ENCODE results near the gene USP13.
"Not testable (repeated sequence)": the region's sequence is repeated elsewhere in the genome, so short reads cannot be mapped to it uniquely, and the experiment has no call there.

The USP13 gene

DNA sequence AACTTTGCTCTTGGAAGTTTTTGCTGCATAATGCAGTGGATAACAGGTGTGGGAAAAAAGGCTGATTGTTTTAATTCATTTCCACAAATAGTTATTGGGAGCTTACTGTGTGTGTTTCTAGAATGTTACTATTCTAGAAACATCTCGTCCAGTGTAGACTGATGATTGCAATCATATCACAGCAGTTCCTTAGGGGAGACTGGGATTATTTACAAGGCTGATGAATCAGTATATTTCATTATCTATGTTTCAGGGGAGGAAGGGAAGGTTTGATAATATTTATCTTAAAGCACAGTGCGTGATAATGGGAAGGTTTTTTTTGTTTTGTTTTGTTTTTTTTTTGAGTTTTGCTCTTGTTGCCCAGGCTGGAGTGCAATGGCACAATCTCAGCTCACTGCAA lies 2.4 kb downstream of the USP13 start:
- DNase-seq, result no peak

DNA sequence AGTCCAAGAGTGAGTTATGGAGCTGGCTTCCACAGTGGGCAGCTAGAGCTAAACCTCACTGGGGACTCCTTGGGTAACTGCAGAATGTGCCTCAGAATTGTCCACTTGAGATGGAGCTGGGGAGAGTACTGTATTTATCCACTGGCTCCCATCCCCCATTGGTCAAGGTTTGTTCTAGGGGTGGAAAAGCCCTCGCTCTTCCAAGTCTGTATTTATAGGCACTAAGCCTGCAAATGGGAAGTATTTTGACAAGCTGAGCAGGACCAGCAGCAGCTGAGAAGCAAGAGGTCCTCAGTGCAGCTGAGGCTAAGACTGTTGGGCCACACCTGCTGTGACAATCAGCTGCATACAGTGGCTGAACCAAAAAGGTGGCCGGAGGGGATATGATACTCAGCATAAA lies 5.8 kb downstream of the USP13 start:
- no peak for DNase-seq

DNA sequence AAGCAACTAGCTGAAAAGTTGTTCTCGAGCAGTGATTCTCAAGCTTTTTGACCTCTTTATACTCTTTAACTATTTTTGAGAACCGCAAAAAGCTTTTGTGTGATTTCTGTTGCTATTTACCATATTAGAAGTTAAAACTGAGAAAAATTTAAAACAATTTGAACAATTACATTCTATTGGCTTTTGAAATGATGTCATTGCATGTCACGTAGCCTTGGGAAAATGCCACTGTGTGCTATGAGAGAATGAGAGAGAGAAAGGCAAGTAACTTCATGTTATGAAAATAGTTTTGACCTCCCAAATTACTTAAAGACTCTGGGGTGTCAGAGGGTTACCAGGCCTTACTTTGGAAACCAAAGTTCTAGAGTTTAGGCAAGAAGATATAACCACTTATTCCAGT lies 8.0 kb downstream of the USP13 start:
- no peak for DNase-seq

DNA sequence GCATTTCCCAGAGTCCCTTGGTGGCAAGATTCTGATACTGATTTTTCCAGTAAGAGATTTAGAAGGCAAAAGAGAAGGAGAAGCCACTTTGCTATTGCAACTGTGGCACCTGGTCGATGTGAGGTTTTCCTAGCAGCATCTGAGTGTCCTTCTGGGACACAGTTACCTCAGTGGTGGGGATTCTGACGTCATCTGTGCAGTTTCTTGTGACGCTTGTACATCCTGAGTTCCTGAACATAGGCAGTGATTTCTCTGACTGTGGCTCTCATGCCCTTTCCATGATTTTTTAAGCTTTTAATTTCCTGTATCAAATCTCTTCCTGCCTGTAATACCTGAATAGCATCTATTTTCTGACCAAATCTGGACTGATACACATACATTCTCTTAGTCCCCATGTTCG lies 8.9 kb downstream of the USP13 start:
- no peak for DNase-seq

DNA sequence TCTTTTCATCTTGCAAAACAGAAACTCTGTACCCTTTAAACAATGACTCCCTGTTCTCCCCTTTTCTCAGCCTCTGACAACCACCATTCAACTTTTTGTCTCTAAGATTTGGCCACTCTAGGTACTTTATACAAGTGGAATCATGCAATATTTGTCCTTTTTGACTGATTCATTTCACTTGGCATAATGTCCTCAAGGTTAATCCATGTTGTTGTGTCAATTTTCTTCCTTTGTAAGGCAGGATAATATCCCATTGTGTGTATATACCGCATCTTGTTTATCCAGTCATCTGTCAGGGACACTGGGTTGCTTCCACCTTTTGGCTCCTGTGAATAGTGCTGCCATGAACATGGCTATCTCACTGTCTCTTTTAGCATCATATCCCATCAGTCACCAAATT lies 10.3 kb downstream of the USP13 start:
- no peak for DNase-seq

DNA sequence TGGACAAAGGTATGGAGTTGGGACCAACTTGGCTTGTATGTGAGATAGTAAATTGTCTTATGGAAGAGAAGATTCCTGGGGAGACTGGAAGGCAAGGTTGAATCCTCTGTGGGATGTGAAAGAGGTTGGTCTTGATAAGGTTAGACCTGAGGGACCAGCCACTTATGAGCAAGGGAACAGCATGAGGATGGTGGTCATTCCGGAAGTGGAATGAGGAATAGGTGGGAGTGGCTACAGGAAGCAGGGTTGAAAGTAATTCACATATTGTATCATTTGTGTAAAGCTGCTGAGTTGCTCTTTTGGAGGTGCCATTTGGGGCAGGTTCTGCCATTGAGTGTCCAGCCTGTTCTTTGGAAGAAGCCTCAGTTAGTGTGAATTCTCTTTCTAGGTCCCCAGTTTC lies 13.2 kb downstream of the USP13 start:
- DNase-seq, result no peak

DNA sequence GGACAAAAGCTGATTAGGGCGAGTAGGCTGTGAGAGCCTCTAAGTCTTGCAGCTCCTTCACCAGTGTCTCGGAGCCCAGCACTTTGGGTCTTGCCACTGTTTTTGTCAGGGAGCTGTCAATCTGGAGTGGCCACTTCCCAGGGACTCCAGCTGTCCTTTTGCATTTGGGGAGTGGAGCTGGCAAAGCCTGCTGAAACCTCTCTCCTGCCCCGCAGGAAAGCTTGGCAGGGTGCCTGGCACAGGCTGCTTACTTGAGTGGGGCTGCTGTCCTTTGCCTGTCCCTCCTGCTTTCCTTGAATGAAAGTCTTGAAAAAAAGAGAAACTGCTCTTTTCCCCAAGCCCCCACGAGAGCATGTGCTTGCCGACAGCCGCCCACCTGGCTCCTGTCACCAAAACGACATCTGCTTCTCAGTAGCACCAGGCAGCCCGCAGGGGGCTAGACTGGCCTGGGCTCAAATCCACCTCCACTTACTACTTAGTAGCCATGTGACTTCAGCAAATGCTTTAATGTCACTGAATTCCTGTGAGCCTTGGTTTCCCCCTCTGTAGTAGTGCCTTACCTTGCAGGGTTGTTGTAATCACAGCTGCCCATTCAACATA lies 13.7 kb downstream of the USP13 start:
- no peak for DNase-seq

DNA sequence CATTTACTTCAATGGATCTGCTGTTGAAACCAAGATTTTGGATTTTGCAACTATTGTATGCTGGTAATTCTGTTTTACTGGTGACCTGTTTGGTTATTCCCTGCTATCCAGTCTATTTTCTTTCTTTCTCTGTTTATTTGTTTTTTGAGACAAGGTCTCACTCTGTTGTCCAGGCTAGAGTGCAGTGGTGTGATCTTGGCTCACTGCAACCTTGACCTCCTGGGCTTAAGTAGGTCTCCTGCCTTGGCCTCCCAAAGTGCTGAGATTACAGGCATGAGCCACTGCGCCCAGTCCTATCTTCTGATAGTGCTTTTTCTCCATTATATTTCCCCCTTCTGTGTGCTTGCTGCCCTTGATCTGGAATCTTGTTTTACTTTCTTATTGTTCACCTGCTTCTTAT lies 15.6 kb downstream of the USP13 start:
- DNase-seq, result no peak

DNA sequence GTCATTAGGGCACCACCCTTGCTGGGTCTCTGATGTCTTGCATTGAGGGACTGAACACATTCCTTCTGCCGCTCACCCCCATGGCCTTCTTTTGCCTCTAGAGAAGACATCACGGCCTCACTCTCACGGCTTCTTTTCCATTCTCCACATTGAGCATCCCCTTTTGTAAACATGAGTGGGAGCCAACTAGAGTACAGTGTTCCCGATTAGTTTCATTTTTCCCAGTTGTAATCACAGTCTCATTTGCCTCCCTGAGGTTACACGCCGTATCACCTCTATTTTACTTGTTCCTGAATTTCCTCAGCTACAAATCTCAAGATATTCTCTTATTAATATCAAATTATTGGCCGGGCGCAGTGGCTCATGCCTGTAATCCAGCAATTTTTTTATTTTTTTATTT lies 17.5 kb downstream of the USP13 start:
- DNase-seq, result no peak

DNA sequence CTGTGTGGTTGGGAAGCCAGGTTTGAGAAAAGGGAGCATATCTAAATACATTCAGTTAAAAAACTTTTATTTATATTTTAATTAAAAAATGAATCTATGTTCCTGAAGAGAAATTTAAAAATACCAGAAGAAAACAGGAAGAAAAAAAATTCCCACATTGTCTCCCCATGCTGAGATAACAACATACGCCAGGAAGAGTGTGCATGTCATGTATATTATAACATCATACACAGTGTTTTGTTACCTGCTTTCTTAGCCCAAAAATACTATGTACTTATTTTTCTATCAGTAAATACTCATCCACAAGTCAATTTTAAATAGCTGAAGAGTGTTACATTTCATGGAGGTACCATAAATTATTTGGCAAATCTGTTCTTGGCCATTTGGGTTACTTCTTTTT lies 18.5 kb downstream of the USP13 start:
- DNase-seq, result no peak

DNA sequence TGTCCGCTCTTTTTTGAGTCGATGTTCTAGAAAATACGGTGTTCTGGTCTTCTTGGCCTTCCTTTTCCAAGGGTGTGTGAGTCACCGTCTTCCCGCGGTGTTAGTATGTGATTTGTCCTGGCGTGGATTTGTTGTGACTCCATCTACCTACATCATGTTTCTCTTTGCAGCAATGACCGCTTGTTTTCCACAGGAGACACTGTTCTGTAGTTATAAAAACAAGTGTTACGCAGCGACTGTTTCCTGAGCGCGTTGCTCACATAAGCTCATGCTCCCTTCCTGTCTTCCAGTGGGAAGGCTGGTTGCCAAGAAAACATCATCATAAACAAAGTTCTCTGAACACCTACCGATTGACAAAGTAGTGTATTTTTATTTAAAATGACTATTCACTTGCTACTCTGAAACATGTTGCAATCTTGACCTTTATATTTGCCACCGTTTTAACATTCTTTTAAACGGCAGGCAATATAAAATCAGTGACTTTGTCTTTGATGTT lies 19.0 kb downstream of the USP13 start:
- DNase-seq, result no peak

DNA sequence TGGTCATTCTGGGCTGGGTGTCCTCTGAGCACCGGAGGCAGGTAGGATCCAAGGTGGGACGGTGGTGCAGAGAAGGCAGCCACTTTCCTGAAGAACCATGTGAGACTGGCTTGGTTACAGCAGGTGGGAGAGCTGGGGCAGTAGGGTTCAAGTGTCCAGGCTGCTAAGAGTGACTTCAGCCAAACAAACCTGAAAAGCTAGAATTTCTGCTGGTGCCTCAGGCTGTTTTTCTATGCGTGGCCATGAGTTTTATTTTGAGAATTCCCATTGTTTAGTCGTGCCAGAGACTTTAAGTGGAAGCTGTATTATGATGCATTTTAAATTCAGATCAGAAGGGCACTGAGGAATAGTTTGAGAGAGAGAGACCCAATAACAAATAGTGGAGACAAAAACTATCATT lies 20.1 kb downstream of the USP13 start:
- no peak for DNase-seq

DNA sequence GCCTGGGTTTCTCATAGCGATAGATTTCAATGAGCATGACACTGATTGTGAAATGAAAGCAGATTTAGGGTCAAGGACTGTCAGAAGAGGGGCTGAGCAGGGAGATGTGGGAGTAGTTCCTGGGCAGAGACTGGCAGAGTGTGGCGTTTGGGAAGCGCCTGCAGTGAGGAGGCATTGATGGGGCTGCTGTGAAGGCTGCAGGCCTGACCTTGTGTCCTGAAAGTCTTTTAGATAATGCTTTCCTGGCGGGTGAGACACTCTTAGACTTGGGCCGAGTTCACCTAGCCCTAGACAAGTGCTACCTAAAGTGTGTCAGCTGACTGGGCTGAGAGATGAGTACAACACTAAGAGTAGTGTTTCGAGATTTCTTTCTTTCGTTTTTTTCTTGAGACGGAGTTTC lies 20.7 kb downstream of the USP13 start:
- no peak for DNase-seq

DNA sequence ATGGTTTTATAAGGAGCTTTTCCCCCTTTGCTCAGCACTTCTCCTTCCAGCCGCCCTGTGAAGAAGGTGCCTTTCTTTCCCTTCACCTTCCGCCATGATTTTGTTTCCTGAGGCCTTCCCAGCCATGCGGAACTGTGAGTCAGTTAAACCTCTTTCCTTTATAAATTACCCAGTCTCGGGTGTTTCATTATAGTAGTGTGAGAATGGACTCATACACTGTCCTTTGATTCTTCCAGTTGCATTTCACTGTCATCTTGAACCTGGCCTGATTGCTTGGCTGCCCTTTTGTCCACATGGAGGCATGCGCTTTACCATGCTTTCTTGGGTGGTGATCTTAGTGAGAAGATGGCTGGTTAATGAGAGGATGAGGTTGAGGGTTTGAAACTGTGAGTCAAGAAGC lies 23.2 kb downstream of the USP13 start:
- no peak for DNase-seq

DNA sequence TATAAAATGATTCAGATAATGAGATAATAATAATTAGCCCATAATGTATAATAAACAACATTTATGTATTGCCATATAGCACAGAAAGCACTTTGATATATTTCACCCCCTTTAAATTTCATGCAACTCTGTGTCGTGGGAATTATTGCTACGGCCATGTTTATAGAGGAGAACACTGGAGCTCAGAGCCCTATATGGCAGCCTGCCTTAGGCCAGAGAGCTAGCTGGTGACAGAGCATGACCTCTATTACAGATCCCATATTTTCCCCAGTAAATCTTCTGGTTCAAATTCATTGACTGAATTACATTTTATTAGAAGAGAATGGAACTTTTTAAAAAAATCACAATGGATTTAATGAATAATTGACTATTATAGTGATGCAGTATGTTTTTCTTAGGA lies 25.0 kb downstream of the USP13 start:
- DNase-seq, result no peak

DNA sequence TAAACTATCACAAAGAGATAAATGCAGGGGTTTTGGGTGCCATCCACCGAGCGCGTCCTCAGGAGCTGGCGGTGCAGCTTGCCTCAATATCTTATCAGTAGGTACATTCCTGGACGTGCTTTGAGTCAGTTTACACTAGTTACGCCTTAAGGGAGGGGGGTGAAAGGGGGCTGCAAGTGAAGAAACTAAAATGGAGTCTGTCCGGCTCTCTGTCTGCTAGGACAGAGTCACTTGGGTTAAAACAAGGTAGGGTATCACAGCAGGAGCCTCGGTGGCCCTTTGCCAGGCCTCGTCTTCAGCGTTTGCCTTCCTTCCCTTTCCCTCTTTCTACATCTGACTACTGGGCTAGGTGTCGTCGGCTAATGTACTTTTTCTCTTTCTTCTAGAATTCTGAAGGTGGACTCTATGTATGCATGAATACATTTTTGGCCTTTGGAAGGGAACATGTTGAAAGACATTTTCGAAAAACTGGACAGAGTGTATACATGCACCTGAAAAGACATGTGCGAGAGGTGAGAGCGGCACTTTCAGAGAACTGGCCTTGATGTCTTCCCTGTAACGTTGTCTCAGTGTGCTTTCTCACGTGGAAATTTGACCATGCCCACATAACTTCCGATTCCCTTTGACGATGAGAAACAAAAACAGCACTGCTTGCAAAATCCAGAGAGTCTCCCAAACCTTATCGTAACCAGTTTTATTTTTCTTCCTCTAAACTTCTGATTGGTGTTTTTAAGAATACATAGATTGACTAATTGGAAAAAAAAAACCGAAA lies 28.8 kb downstream of the USP13 start:
- no peak for DNase-seq

DNA sequence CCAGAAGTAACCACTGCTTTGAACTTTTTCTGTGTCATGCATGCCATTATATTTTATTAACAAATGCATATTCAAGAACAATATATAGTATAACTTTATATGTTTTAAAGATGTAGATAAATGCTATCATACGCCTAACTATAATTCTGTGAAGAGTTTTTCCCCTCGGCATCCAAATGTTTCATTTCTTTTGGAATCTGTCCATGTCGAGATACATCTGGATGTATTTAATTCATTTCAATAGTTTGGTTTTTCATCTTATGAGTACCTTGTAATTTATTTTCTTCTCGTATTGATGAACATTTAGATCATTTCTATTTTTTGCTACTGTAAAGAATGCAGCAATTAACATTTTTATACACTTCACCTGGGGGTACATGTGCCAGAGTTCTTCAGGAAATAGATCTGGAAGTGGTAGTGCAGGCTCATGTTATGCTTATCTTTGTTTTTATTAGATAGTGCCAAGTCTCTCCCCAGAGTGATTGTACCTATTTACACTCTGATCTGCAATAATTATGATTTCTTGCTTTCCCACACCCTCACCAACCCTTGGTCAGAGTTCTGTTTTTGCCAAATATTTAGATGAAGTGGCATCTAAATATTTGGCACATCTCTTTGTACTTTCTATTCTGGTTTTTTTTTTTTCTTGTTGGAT lies 29.7 kb downstream of the USP13 start:
- no peak for DNase-seq

DNA sequence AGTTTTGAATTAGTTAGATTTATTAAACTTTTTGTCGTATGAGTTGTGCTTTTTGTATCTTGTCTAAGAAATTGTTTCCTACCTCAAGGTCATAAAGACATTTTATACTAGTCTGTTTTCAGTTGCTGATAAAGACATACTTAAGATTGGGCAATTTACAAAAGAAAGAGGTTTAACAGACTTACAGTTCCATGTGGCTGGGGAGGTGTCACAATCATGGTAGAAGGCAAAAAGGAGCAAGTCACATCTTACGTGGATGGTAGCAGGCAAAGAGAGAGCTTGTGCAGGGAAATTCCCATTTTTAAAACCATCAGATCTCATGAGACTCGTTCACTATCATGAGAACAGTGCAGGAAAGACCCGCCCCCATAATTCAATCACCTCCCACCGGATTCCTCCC lies 30.4 kb downstream of the USP13 start:
- not testable (repeated sequence) for DNase-seq

DNA sequence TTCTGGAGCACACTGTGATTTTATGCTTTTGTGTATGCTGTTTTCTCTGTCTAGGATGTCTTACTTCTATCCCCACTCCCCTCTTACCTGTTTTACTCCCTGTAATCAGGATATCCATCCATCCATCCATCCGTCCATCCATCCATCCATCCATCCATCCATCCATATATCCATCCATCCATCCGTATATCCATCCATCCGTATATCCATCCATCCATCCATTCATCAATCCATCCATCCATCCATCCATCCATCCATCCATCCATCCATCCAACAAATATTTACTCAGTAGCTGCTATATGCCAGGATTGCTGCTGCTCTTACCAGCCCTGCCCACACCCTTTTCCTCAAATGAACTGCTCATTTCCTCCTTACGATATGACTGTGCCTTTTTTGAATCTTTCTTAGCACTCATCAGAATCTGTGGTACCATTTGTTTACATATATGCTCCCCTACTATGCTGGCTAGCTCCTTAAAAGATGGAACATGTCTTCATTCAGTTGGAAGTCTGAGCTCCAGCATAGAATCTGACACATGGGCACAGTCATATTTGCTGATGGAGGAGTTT lies 35.2 kb downstream of the USP13 start:
- no peak for DNase-seq

DNA sequence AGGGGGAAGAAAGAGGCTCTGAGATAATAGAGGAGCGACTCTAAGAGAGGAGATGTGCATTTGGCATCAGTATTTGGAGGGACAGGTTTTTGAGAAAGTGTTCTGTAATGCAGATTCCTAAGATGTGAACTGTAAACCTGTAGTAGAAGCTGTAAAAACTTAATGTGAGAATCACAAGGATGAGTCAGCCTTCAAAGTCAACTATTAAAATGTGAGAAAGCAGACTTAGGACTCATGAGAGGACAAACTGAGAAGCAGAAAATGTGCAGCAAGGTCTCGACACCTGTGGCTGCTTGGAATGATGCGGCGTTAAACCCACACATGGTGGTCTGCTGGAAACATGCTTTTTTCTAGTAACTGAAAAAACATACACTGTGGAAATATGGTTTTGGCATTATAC lies 36.0 kb downstream of the USP13 start:
- DNase-seq, result no peak

DNA sequence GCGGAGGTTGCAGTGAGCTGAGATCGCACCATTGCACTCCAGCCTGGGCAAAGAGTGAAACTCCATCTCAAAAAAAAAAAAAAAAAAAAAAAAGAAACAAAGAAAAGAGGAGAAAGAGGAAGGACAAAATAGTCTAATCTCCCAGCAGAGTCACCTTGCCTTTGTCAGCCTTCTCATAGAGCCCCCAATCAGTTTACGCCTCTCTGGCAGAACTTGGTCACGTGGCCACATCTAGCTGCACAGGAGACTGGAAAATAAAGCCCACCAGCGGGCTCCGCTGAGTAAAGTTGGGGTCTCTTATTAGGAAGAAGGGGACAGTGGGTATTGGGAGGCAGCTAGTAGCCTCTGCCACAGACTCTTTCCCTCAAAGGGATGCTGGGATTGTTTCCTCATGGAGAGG lies 41.9 kb downstream of the USP13 start:
- no peak for DNase-seq

DNA sequence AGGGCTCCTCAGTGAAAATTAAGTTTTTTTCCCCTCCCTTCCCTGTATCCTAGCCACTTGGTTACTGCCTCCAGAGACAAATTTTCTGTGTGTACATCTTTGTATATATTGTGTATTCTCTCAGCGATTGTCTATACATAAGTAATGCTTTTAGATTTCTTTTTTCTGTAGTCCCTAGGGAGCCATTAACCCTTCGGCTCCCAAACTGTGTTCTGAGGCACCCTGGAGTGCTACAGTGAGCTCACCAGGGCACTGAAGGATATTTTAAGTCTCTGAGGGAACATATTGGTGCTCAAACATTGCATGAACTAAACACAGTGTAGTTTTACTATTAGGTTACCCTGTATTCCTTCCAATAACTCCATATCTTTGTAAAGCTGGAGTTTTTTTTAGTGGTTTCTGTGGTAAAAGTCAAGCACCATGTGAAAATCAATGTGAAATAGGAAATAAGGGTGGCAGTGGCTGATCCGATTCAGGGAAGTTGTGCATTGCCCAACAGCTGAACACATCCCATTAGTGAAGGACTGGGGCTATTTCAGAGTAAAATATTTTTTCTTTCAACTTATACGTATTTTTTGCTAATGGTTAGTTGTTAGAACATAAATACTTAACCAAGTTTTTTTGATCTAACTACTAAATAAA lies 43.0 kb downstream of the USP13 start:
- DNase-seq, result no peak

DNA sequence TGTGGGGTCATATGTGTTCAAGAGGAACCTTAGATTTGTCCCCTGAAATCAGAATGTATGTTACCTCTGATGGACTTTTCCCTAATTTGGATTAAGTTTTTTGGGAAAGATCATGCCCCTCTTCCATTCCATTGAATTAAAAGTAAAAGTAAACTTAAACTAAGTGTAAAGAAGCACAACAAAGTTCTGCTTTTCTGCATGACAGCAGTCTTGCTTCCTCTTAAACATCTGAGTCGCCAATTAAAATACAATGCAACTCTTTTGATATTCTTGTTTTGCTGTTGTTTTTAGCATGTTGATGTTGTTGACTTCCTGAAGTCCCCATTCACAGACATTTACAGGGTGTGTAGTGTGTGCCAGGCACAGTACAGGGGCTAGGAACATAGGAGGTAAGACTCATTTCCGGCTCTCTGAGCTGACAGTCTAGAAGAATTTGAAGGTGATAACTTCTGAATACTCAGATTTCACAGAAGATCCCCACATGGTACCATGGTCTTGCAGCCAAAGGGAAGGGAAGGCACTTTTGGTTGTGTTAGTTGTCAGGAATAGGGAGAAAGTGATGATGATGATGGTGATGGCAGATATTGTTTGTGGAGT lies 45.0 kb downstream of the USP13 start:
- DNase-seq, result no peak

Measured in CD4-positive, alpha-beta T cell treated with Interleukin-4 for 1 hour (primary cell).